Measurements from ENCODE around the gene UBE2L3.
A peak's percentile ranks its signal among the peaks of the same experiment; 100 is the strongest.

Gene UBE2L3

GRCh38 chr22:21622011-21622918 lies 54.8 kb downstream of the UBE2L3 start:
- TF ChIP-seq, protein P1, sequence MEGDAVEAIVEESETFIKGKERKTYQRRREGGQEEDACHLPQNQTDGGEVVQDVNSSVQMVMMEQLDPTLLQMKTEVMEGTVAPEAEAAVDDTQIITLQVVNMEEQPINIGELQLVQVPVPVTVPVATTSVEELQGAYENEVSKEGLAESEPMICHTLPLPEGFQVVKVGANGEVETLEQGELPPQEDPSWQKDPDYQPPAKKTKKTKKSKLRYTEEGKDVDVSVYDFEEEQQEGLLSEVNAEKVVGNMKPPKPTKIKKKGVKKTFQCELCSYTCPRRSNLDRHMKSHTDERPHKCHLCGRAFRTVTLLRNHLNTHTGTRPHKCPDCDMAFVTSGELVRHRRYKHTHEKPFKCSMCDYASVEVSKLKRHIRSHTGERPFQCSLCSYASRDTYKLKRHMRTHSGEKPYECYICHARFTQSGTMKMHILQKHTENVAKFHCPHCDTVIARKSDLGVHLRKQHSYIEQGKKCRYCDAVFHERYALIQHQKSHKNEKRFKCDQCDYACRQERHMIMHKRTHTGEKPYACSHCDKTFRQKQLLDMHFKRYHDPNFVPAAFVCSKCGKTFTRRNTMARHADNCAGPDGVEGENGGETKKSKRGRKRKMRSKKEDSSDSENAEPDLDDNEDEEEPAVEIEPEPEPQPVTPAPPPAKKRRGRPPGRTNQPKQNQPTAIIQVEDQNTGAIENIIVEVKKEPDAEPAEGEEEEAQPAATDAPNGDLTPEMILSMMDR (IDR thresholded peaks at IDR 0.05; ENCODE audit: low read depth, low read length): no peak
- no peak for DNase-seq (ENCODE audit: extremely low read depth, low read depth)

- DNase-seq (ENCODE audit: extremely low read depth, low read depth): no peak
- TF ChIP-seq, protein P1 (IDR thresholded peaks at IDR 0.05; ENCODE audit: low read depth, low read length): no peak
Measured at GRCh38 chr22:21622919-21623647, 55.6 kb downstream of the UBE2L3 start.

DNA sequence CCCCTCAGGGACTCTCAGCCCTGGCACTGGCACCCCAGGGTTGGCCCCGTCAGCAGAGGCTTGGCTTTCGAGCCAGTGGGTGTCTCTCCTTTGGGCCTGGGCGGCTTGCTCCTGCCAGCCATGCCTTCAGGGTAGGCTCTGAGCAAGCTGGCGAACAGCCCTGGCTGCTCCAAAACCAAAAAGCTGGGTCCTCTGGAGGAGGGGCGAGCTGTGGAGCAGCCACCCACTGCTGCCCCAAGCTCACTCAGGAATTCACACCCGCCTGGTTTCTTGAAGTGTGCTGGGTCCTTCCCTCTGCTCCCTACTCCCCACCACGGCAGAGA lies 56.1 kb downstream of the UBE2L3 start:
- TF ChIP-seq, protein P1 (IDR thresholded peaks at IDR 0.05; ENCODE audit: low read depth, low read length): no peak
- no peak for DNase-seq (ENCODE audit: extremely low read depth, low read depth)

DNA sequence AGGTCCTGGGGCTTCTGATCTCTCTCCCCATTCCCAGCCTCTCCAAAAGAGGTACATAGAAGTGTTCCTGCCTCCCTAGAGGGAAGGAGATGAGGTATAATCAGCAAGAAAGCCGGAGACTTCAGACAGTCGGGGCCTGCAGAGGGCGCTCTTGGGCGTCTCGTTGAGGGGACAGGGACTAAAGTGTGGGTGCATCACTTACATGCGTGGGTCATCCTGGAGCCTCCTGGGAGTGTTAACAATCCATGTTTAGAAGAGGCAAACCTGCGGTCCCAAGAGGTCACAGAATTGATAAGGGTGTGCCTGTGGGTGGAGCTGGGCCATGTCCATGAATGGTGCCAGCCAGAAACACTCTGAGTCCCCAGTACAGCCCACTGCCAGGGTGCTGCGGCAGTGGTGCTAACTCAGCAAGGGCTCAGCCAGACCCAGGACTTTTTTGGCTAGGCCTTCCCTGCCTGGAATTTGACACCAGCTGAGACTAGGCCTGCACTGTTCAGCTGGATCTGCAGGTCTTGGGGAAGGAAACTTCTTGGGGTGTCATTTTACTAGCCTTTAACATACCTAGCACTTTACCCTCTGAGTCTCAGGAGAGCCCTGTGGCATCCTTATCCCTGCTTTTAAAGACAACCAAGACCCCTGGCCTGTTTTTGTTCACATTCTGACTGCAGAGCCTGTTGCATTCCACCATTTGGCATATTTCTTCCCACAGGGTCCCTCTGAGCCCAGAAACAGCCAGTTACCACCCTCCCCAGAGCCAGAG lies 56.8 kb downstream of the UBE2L3 start:
- TF ChIP-seq, protein P1 (IDR thresholded peaks at IDR 0.05; ENCODE audit: low read depth, low read length): peak; percentile 44
- DNase-seq (ENCODE audit: extremely low read depth, low read depth): no peak

DNA sequence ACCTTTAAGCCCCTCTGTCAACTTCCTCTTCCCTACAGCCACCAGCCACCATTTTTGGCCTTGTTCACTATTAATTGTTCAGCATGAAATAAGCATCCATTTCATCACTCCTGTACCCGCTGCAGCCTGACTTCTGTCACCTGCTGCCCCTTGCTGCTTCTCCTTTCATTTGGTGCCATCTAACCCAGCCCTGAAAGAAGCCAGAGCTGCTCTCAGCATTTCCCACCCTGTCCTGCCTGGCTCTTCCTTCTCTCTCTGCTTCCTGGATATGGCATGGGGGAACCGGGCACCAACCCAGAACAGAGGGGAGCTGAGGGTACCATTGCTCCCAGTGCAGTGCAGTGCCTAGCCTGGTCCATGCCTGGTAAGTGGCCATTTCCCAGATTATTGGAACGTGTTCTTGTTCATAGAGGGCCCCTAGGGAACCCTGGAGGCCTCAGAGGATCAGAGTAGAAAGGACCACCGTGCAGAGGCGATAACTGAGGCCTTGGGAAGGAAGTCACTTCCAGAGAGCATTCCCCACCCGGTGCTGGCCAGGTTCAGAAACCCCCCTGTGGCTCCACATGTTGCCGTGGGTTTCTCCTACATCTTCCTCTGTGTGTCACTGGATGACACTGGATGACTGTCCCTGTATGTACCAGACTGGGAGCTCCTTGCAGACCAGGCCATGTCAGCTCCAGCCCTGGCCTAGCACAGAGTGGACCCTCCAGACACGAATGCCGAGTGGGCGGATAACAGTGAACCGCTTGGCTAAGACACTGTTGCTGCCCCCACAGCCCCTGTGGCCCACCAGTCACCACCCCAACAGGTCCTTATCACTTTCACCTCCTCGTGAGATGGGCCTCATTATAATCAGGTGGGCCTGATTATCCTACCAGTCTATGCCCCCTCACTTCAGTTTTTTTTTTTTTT lies 57.6 kb downstream of the UBE2L3 start:
- TF ChIP-seq, protein P1 (IDR thresholded peaks at IDR 0.05; ENCODE audit: low read depth, low read length): no peak
- no peak for DNase-seq (ENCODE audit: extremely low read depth, low read depth)

DNA sequence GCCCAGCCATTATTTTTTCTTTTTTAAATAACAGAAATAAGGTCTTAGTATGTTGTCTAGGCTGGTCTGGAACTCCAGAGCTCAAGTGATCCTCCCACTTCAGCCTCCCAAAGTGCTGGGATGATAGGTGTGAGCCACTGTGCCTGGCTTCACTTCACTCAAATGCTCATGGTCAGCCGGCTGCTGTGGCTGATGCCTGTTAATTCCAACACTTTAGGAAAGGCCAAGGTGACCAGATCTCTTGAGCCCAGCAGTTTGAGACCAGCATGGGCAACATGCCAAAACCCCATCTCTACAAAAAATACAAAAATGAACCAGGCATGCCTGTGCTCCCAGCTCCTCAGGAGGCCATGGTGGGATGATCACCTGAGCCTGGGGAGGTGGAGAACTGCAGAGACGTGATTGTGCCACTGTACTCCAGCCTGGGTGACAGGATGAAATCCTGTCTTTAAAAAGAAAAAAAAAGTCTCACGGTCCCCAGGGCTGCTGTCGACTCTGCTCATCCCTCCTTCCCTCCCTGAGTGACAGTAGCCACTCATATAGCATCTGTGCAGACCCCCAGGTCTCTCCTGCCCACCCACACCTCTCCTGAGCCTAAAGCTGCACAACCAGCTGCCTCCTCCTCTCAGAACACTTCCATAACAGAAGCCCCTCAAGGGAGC lies 58.7 kb downstream of the UBE2L3 start:
- TF ChIP-seq, protein P1 (IDR thresholded peaks at IDR 0.05; ENCODE audit: low read depth, low read length): no peak
- no peak for DNase-seq (ENCODE audit: extremely low read depth, low read depth)

All from AG09319 (cell line).